Loucy (cell line): ENCODE results near the gene AP5Z1.

Source experiments
- H2AFZ ChIP-seq: fragments of 200-600 bp; sonication (generic); 2 replicates; pipeline ENCODE4 v1.6.0; 2016; ENCODE audit warnings: antibody characterized with exemption, mild to moderate bottlenecking, low read length, moderate library complexity
- H3F3A ChIP-seq: fragments of 200-600 bp; 2 replicates; pipeline ENCODE4 v1.6.0; 2016; ENCODE audit warnings: antibody characterized with exemption, low read depth, mild to moderate bottlenecking
- H3K27me3 ChIP-seq: fragments of 200-600 bp; sonication (generic); 2 replicates; pipeline ENCODE4 v1.6.1; 2014; ENCODE audit warnings: low read length, mild to moderate bottlenecking; ENCODE audit not compliant: insufficient read depth, poor library complexity, severe bottlenecking
- H3K36me3 ChIP-seq: fragments of 200-600 bp; sonication (generic); 2 replicates; pipeline ENCODE4 v1.6.1; 2016; ENCODE audit warnings: low read length; ENCODE audit not compliant: insufficient read depth
- H3K4me1 ChIP-seq: fragments of 200-600 bp; sonication (generic); 2 replicates; pipeline ENCODE4 v1.5.1; 2014; ENCODE audit warnings: low read length, mild to moderate bottlenecking; ENCODE audit not compliant: insufficient read depth, poor library complexity, severe bottlenecking
- H3K4me2 ChIP-seq: fragments of 200-600 bp; sonication (generic); 2 replicates; pipeline ENCODE4 v1.6.0; 2014; ENCODE audit warnings: antibody characterized with exemption, low read length, low read depth, mild to moderate bottlenecking; ENCODE audit not compliant: poor library complexity, severe bottlenecking
- H3K4me3 ChIP-seq: fragments of 200-600 bp; sonication (generic); 2 replicates; pipeline ENCODE4 v1.5.1; 2014; ENCODE audit warnings: low read length, mild to moderate bottlenecking, mixed read lengths; ENCODE audit not compliant: poor library complexity, severe bottlenecking
- H3K79me2 ChIP-seq: fragments of 200-600 bp; sonication (generic); 2 replicates; pipeline ENCODE4 v1.6.1; 2014; ENCODE audit warnings: low read length; ENCODE audit not compliant: insufficient read depth
- H3K9ac ChIP-seq: fragments of 200-600 bp; sonication (generic); 2 replicates; pipeline ENCODE4 v1.6.0; 2014; ENCODE audit warnings: mild to moderate bottlenecking, low read depth, low read length, moderate library complexity; ENCODE audit not compliant: poor library complexity, severe bottlenecking
- H3K9me2 ChIP-seq: fragments of 200-600 bp; sonication (generic); replicated peaks from 2 replicates; pipeline ENCODE4 v1.6.1; 2016; ENCODE audit warnings: low read depth, low read length, mixed read lengths
- H3K9me3 ChIP-seq: fragments of 200-600 bp; sonication (generic); 2 replicates; pipeline ENCODE4 v1.6.1; 2014; ENCODE audit warnings: mild to moderate bottlenecking, antibody characterized with exemption, low read length, low read depth; ENCODE audit not compliant: insufficient read depth
- H4K20me1 ChIP-seq: fragments of 200-600 bp; sonication (generic); 2 replicates; pipeline ENCODE4 v1.6.0; 2014; ENCODE audit warnings: antibody characterized with exemption, low read length, mild to moderate bottlenecking; ENCODE audit not compliant: insufficient read depth, poor library complexity, severe bottlenecking
- EZH2phosphoT487 ChIP-seq: fragments of 200-600 bp; IDR thresholded peaks from 2 replicates; pipeline ENCODE4 v1.6.1; 2018; ENCODE audit warnings: antibody characterized with exemption, mild to moderate bottlenecking, moderate library complexity, borderline replicate concordance
- TF ChIP-seq, protein P1 (sequence below): fragments of 200-600 bp; sonication (generic); conservative IDR thresholded peaks from 2 replicates; pipeline ENCODE4 v1.5.1; 2014; ENCODE audit warnings: mild to moderate bottlenecking, antibody characterized with exemption, low read length

The AP5Z1 gene

DNA sequence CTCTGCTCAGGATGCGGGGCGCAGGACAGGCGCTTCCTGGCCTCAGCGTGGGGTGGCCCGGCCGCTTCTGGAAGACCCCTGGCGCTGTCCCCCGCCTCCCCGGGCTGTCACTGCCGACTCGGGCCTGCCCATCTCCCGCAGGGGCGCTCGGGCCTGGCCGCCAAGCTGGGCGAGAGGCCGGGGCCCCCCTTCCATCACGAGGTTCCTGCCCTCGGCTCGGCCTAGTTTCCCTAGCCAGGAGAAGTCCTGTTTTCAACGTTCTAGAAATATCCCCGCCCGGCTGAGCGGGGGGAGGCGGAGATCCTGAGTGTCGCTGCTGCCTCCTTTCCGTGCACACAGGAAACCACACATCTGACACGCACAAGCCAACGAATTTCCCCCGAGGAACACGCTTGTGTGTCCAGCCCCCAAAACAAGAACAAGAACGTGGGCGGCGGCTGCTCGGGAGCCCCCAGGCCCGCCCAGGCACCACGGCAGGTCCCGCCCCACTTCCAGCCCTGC is 33.7 kb downstream of the AP5Z1 start:
- H3K4me3 ChIP-seq = no peak overlapping the region
- H3K27me3 ChIP-seq = no peaks in the 10 kb centered on the region
- H3K9me2 ChIP-seq = no peaks in the 10 kb centered on the region
- no peaks in the 10 kb centered on the region for H3K4me1 ChIP-seq
- no peak overlapping the region for H3K4me2 ChIP-seq
- no peak overlapping the region for H3K9ac ChIP-seq
- no peak overlapping the region for H2AFZ ChIP-seq
- TF ChIP-seq EZH2phosphoT487 = no peak
- TF ChIP-seq, protein P1, sequence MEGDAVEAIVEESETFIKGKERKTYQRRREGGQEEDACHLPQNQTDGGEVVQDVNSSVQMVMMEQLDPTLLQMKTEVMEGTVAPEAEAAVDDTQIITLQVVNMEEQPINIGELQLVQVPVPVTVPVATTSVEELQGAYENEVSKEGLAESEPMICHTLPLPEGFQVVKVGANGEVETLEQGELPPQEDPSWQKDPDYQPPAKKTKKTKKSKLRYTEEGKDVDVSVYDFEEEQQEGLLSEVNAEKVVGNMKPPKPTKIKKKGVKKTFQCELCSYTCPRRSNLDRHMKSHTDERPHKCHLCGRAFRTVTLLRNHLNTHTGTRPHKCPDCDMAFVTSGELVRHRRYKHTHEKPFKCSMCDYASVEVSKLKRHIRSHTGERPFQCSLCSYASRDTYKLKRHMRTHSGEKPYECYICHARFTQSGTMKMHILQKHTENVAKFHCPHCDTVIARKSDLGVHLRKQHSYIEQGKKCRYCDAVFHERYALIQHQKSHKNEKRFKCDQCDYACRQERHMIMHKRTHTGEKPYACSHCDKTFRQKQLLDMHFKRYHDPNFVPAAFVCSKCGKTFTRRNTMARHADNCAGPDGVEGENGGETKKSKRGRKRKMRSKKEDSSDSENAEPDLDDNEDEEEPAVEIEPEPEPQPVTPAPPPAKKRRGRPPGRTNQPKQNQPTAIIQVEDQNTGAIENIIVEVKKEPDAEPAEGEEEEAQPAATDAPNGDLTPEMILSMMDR = no peak
- H3K79me2 ChIP-seq = no peaks in the 10 kb centered on the region
- no peaks in the 10 kb centered on the region for H4K20me1 ChIP-seq
- no peaks in the 10 kb centered on the region for H3K36me3 ChIP-seq
- H3K9me3 ChIP-seq = no peaks in the 10 kb centered on the region
- no peaks in the 10 kb centered on the region for H3F3A ChIP-seq

- H3K9me3 ChIP-seq = no peaks in the 10 kb centered on the region
- no peaks in the 10 kb centered on the region for H3K4me1 ChIP-seq
- no peaks in the 10 kb centered on the region for H3K79me2 ChIP-seq
- H2AFZ ChIP-seq = no peak overlapping the region
- no peaks in the 10 kb centered on the region for H3F3A ChIP-seq
- H3K4me2 ChIP-seq = no peak overlapping the region
- H3K4me3 ChIP-seq = no peak overlapping the region
- H3K36me3 ChIP-seq = no peaks in the 10 kb centered on the region
- TF ChIP-seq, protein P1 = no peak
- H3K27me3 ChIP-seq = no peaks in the 10 kb centered on the region
- no peaks in the 10 kb centered on the region for H4K20me1 ChIP-seq
- H3K9me2 ChIP-seq = no peaks in the 10 kb centered on the region
- H3K9ac ChIP-seq = no peak overlapping the region
Measured at GRCh38 chr7:4809666-4810065, 34.2 kb downstream of the AP5Z1 start.

DNA sequence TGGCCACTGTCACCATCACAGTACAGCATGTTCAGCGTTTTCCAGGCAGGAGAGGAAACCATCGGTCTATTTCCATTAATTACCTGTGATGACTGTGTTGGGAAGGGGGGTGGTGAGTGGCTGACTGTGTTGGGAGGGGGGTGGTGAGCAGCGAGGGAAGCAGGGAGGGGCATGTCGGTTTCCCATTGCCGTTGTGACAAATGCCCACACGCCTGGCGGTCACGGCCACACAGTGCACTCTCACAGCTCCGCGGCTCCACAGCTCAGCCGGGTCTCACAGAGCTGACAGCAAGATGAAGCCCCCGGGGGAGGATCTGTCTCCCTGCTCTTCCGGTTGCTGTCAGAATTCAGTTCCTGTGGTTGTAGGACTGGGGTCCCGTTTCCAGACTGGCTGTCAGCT is 39.0 kb downstream of the AP5Z1 start:
- Histone ChIP-seq H3K4me1 (no peaks in the 10 kb centered on the region), H3F3A (no peaks in the 10 kb centered on the region), H2AFZ (no peak overlapping the region)

More for the DNA sequence above, 39.0 kb downstream of the AP5Z1 start:
- H3K36me3 ChIP-seq = no peaks in the 10 kb centered on the region
- H3K9me3 ChIP-seq = no peaks in the 10 kb centered on the region
- no peaks in the 10 kb centered on the region for H4K20me1 ChIP-seq
- TF ChIP-seq EZH2phosphoT487 = no peak
- TF ChIP-seq, protein P1 = no peak
- no peaks in the 10 kb centered on the region for H3K9me2 ChIP-seq
- no peak overlapping the region for H3K4me3 ChIP-seq
- no peak overlapping the region for H3K9ac ChIP-seq
- H3K4me2 ChIP-seq = peak overlapping the region; percentile 1
- no peaks in the 10 kb centered on the region for H3K79me2 ChIP-seq
- no peaks in the 10 kb centered on the region for H3K27me3 ChIP-seq
